ENCODE results near the gene PCBP3.

DNA sequence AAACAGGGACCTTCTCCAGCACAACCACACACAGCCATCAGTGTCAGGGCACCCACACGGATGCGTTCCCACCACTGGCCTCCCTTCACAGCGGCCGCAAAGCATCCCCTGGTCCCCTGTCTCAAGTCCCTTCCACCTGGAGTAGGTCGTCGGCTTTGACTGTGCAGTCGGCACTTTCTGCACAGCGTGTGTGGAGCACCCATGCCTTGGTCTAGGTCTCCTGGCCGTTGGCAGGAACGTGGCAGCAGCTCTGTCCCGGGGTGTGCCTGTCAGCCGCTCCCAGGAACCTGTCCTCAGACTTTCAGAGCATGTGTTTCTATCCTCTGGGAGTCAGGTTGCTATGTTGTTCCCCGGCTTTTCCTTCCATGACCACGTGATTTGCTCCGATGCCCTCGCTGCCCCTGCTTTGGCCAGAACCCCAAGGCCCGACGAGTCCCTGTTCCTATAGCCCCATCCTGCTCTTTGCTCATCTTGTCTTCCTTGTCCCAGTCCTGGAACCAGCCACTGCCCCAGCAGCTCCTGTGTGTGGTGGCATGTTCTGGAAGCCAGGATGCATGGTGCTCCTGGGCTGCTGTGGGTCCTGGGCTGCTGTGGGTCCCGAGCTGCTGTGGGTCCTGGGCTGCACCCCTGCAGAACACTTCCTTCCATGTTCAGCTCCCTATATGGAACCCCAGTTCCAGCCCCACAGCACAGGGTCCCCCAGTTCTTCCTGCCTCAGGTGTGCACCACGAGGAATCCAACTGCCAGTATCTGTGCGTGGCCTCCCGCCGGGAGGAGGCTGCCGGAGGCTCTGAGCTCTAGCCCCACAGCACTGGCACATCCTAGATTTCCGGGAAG, 253.9 kb downstream of the PCBP3 start:
- no peak for TF ChIP-seq ZNF274 (IDR thresholded peaks at IDR 0.05; ENCODE audit: low read depth, low read length)
- no peak for TF ChIP-seq YY1 (IDR thresholded peaks at IDR 0.05; ENCODE audit: insufficient read depth, insufficient read length)
